ENCODE measurements around the gene DHRSX. TPM values are rescaled to one million over a fixed set of nuclear protein-coding genes. Genes with fewer than 3 reads are reported as not detected.
"Not testable (repeated sequence)": the region's sequence is repeated elsewhere in the genome, so short reads cannot be mapped to it uniquely, and the experiment has no call there.

The DHRSX gene
- total RNA-seq, 1 experiment from 2014 or later: 23.9 TPM

- no TSS peak for BruUV-seq (replicated peaks)
- Mint-ChIP-seq H3K4me1 (ENCODE audit: insufficient read depth, unreplicated experiment) (no peaks in the 10 kb centered on the region), H3K27me3 (ENCODE audit: insufficient read depth, unreplicated experiment) (no peaks in the 10 kb centered on the region), H3K36me3 (ENCODE audit: insufficient read depth, unreplicated experiment) (no peaks in the 10 kb centered on the region), H3K9me3 (ENCODE audit: unreplicated experiment) (no peaks in the 10 kb centered on the region), H3K27ac (ENCODE audit: low read depth, unreplicated experiment) (no peak overlapping the region), H3K4me3 (ENCODE audit: unreplicated experiment) (no peak overlapping the region)
- intact Hi-C loops (cut with micrococcal nuclease): no loop called here
- TF ChIP-seq CTCF (IDR thresholded peaks at IDR 0.05; ENCODE audit: unreplicated experiment): no peak
- ChIA-PET POLR2A (no interaction called here), CTCF (no interaction called here)
- no peak for DNase-seq (ENCODE audit: unreplicated experiment)
Measured at GRCh38 chrX:2462780-2463179, 38.0 kb downstream of the DHRSX start.

- BruUV-seq (replicated peaks): no TSS peak
- no peaks in the 10 kb centered on the region for H3K27me3 Mint-ChIP-seq (ENCODE audit: insufficient read depth, unreplicated experiment)
- POLR2A ChIA-PET: no interaction called here
Measured at GRCh38 chrX:2462074-2462473, 38.7 kb downstream of the DHRSX start.

GRCh38 chrX:2461711-2462016 lies 39.1 kb downstream of the DHRSX start:
- no TSS peak for BruUV-seq (replicated peaks)
- H3K27ac Mint-ChIP-seq (ENCODE audit: low read depth, unreplicated experiment): no peak overlapping the region

More at GRCh38 chrX:2462074-2462473, 38.7 kb downstream of the DHRSX start:
- no peaks in the 10 kb centered on the region for H3K36me3 Mint-ChIP-seq (ENCODE audit: insufficient read depth, unreplicated experiment)
- intact Hi-C loops (cut with micrococcal nuclease): no loop called here
- no peak overlapping the region for H3K27ac Mint-ChIP-seq (ENCODE audit: low read depth, unreplicated experiment)
- no peak for DNase-seq (ENCODE audit: unreplicated experiment)
- no peaks in the 10 kb centered on the region for H3K4me1 Mint-ChIP-seq (ENCODE audit: insufficient read depth, unreplicated experiment)
- no peaks in the 10 kb centered on the region for H3K9me3 Mint-ChIP-seq (ENCODE audit: unreplicated experiment)
- no peak overlapping the region for H3K4me3 Mint-ChIP-seq (ENCODE audit: unreplicated experiment)
- CTCF ChIA-PET: no interaction called here
- TF ChIP-seq CTCF (IDR thresholded peaks at IDR 0.05; ENCODE audit: unreplicated experiment): no peak

GRCh38 chrX:2460821-2461710 lies 39.7 kb downstream of the DHRSX start:
- H3K27me3 Mint-ChIP-seq (ENCODE audit: insufficient read depth, unreplicated experiment); H3K9me3 Mint-ChIP-seq (ENCODE audit: unreplicated experiment); intact Hi-C loops (cut with micrococcal nuclease); H3K4me1 Mint-ChIP-seq (ENCODE audit: insufficient read depth, unreplicated experiment); H3K27ac Mint-ChIP-seq (ENCODE audit: low read depth, unreplicated experiment); H3K36me3 Mint-ChIP-seq (ENCODE audit: insufficient read depth, unreplicated experiment); DNase-seq (ENCODE audit: unreplicated experiment); BruUV-seq (replicated peaks); POLR2A ChIA-PET; CTCF ChIA-PET; H3K4me3 Mint-ChIP-seq (ENCODE audit: unreplicated experiment): not testable (repeated sequence)

More at GRCh38 chrX:2461711-2462016, 39.1 kb downstream of the DHRSX start:
- Mint-ChIP-seq H3K27me3 (ENCODE audit: insufficient read depth, unreplicated experiment) (no peaks in the 10 kb centered on the region), H3K36me3 (ENCODE audit: insufficient read depth, unreplicated experiment) (no peaks in the 10 kb centered on the region), H3K4me3 (ENCODE audit: unreplicated experiment) (no peak overlapping the region), H3K4me1 (ENCODE audit: insufficient read depth, unreplicated experiment) (no peaks in the 10 kb centered on the region), H3K9me3 (ENCODE audit: unreplicated experiment) (no peaks in the 10 kb centered on the region)
- ChIA-PET CTCF (no interaction called here), POLR2A (no interaction called here)
- no peak for DNase-seq (ENCODE audit: unreplicated experiment)
- intact Hi-C loops (cut with micrococcal nuclease): no loop called here
- no peak for TF ChIP-seq CTCF (IDR thresholded peaks at IDR 0.05; ENCODE audit: unreplicated experiment)

- DNase-seq (ENCODE audit: unreplicated experiment); POLR2A ChIA-PET; BruUV-seq (replicated peaks); H3K27me3 Mint-ChIP-seq (ENCODE audit: insufficient read depth, unreplicated experiment); H3K36me3 Mint-ChIP-seq (ENCODE audit: insufficient read depth, unreplicated experiment); H3K4me3 Mint-ChIP-seq (ENCODE audit: unreplicated experiment); CTCF ChIA-PET; H3K9me3 Mint-ChIP-seq (ENCODE audit: unreplicated experiment); intact Hi-C loops (cut with micrococcal nuclease); H3K4me1 Mint-ChIP-seq (ENCODE audit: insufficient read depth, unreplicated experiment): not testable (repeated sequence)
- H3K27ac Mint-ChIP-seq (ENCODE audit: low read depth, unreplicated experiment): peak overlapping the region; percentile 49
Measured at GRCh38 chrX:2460048-2460447, 40.7 kb downstream of the DHRSX start.

Data from MCF 10A (cell line).